SU-DHL-6 (cell line): Measurements from ENCODE around the gene CYP2S1.

Source experiments
- H2AFZ ChIP-seq: fragments of 200-600 bp; sonication (generic); 2 replicates; pipeline ENCODE4 v1.6.1; 2014; ENCODE audit warnings: low read depth, mild to moderate bottlenecking, moderate library complexity, mixed read lengths, antibody characterized with exemption, low read length; ENCODE audit not compliant: severe bottlenecking
- H3F3A ChIP-seq: fragments of 200-600 bp; shearing (Covaris generic); 2 replicates; pipeline ENCODE4 v1.6.0; 2016; ENCODE audit warnings: antibody characterized with exemption, mild to moderate bottlenecking; ENCODE audit not compliant: insufficient read depth
- H3K27ac ChIP-seq: fragments of 200-600 bp; sonication (generic); 2 replicates; pipeline ENCODE4 v1.5.1; 2016; ENCODE audit warnings: low read depth, mild to moderate bottlenecking, low read length, moderate library complexity, mixed read lengths
- H3K27me3 ChIP-seq: fragments of 200-600 bp; sonication (generic), shearing (Covaris generic); 2 replicates; pipeline ENCODE4 v1.6.0; 2014; ENCODE audit warnings: mild to moderate bottlenecking, low read length
- H3K36me3 ChIP-seq: fragments of 200-600 bp; sonication (generic); 2 replicates; pipeline ENCODE4 v1.6.1; 2014; ENCODE audit warnings: mild to moderate bottlenecking, low read length, mixed read lengths
- H3K4me2 ChIP-seq: fragments of 300-600, 200-600 bp; shearing (Covaris generic), sonication (generic); 2 replicates; pipeline ENCODE4 v1.6.0; 2014; ENCODE audit warnings: low read length, low read depth, mild to moderate bottlenecking; ENCODE audit not compliant: poor library complexity, severe bottlenecking
- H3K4me3 ChIP-seq: fragments of 200-600 bp; sonication (generic); 2 replicates; pipeline ENCODE4 v1.5.1; 2014; ENCODE audit warnings: antibody characterized with exemption, low read length, mild to moderate bottlenecking, mixed read lengths; ENCODE audit not compliant: insufficient read depth, poor library complexity, severe bottlenecking
- H3K79me2 ChIP-seq: fragments of 200-600 bp; sonication (generic); 2 replicates; pipeline ENCODE4 v1.6.1; 2014; ENCODE audit warnings: mild to moderate bottlenecking, low read length, moderate library complexity; ENCODE audit not compliant: insufficient read depth
- H3K9ac ChIP-seq: fragments of 200-600 bp; sonication (generic); 2 replicates; pipeline ENCODE4 v1.7.0; 2014; ENCODE audit warnings: mild to moderate bottlenecking, low read length
- H3K9me2 ChIP-seq: fragments of 200-600 bp; sonication (generic); replicated peaks from 2 replicates; pipeline ENCODE4 v1.6.1; 2014; ENCODE audit warnings: low read length; ENCODE audit not compliant: insufficient read depth
- H3K9me3 ChIP-seq: fragments of 200-600 bp; sonication (generic); 2 replicates; pipeline ENCODE4 v1.6.1; 2014; ENCODE audit warnings: low read length, mixed read lengths; ENCODE audit not compliant: insufficient read depth
- H4K20me1 ChIP-seq: fragments of 200-600 bp; sonication (generic); 2 replicates; pipeline ENCODE4 v1.6.1; 2014; ENCODE audit warnings: low read depth, mild to moderate bottlenecking, antibody characterized with exemption, low read length, moderate library complexity, mixed read lengths
- EZH2phosphoT487 ChIP-seq: fragments of 200-600 bp; sonication (generic), shearing (Covaris generic); conservative IDR thresholded peaks from 2 replicates; pipeline ENCODE4 v1.6.1; 2018; ENCODE audit warnings: mild to moderate bottlenecking, antibody characterized with exemption, low read length, moderate library complexity, mixed read lengths
- TF ChIP-seq, protein P1 (sequence below): fragments of 200-600 bp; sonication (generic); IDR thresholded peaks from one replicate; pipeline ENCODE4 v1.5.1; 2017; ENCODE audit warnings: antibody characterized with exemption, mild to moderate bottlenecking, low read length, moderate library complexity; ENCODE audit not compliant: insufficient read depth, poor library complexity, severe bottlenecking

CYP2S1 gene

DNA sequence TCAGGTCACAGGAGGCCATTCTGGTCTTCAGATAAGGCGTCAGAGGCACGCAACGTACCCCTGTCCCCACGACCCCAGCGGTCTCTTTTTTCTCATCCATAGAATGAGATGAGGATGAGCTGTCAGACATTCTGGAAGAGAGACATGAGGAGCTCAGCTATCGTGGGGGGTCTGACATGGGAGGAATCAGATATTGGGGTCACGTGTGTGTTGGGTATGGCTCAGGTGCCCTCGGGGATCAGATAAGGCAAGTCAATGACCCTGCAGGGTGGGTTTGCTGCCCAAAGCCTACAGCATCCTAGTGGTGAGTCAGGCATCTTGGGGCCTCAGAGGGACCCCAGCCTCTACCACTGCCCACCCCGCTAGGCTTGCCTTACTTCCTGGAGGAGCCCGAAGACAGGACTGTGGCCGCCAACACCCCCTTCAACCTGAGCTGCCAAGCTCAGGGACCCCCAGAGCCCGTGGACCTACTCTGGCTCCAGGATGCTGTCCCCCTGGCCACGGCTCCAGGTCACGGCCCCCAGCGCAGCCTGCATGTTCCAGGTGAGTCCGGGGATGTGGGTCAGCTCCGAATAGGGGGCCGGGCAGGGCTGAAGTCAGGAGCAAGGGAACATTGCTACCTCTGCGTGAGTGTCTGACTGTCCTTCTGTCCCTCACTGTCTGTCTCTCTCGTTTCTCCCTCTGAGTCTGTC lies 28.6 kb downstream of the CYP2S1 start:
- no peak overlapping the region for H2AFZ ChIP-seq
- TF ChIP-seq EZH2phosphoT487 = no peak
- TF ChIP-seq, protein P1, sequence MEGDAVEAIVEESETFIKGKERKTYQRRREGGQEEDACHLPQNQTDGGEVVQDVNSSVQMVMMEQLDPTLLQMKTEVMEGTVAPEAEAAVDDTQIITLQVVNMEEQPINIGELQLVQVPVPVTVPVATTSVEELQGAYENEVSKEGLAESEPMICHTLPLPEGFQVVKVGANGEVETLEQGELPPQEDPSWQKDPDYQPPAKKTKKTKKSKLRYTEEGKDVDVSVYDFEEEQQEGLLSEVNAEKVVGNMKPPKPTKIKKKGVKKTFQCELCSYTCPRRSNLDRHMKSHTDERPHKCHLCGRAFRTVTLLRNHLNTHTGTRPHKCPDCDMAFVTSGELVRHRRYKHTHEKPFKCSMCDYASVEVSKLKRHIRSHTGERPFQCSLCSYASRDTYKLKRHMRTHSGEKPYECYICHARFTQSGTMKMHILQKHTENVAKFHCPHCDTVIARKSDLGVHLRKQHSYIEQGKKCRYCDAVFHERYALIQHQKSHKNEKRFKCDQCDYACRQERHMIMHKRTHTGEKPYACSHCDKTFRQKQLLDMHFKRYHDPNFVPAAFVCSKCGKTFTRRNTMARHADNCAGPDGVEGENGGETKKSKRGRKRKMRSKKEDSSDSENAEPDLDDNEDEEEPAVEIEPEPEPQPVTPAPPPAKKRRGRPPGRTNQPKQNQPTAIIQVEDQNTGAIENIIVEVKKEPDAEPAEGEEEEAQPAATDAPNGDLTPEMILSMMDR = no peak
- H3K4me3 ChIP-seq = no peak overlapping the region
- no peaks in the 10 kb centered on the region for H4K20me1 ChIP-seq
- no peak overlapping the region for H3K4me2 ChIP-seq
- H3K27ac ChIP-seq = no peak overlapping the region
- H3K36me3 ChIP-seq = no peaks in the 10 kb centered on the region
- no peaks in the 10 kb centered on the region for H3F3A ChIP-seq
- no peaks in the 10 kb centered on the region for H3K9me3 ChIP-seq
- H3K9me2 ChIP-seq = no peaks in the 10 kb centered on the region
- no peaks in the 10 kb centered on the region for H3K27me3 ChIP-seq
- H3K79me2 ChIP-seq = no peaks in the 10 kb centered on the region
- H3K9ac ChIP-seq = no peak overlapping the region

GRCh38 chr19:41222240-41222639 lies 29.2 kb downstream of the CYP2S1 start:
- Histone ChIP-seq H3K36me3 (no peaks in the 10 kb centered on the region), H3K4me3 (no peak overlapping the region), H3K9me3 (no peaks in the 10 kb centered on the region), H3K79me2 (no peaks in the 10 kb centered on the region), H3K9ac (no peak overlapping the region), H3K27ac (no peak overlapping the region), H4K20me1 (no peaks in the 10 kb centered on the region), H2AFZ (no peak overlapping the region), H3K4me2 (no peak overlapping the region), H3K9me2 (no peaks in the 10 kb centered on the region), H3F3A (no peaks in the 10 kb centered on the region), H3K27me3 (no peaks in the 10 kb centered on the region)
- TF ChIP-seq EZH2phosphoT487 = no peak
- TF ChIP-seq, protein P1 = no peak

- no peak overlapping the region for H2AFZ ChIP-seq
- H3K27ac ChIP-seq = no peak overlapping the region
- H3K27me3 ChIP-seq = no peaks in the 10 kb centered on the region
- no peaks in the 10 kb centered on the region for H3K9me2 ChIP-seq
- H3K36me3 ChIP-seq = no peaks in the 10 kb centered on the region
- H3K9ac ChIP-seq = no peak overlapping the region
- H3F3A ChIP-seq = no peaks in the 10 kb centered on the region
- no peak overlapping the region for H3K4me3 ChIP-seq
- H4K20me1 ChIP-seq = no peaks in the 10 kb centered on the region
- TF ChIP-seq, protein P1 = no peak
- no peak for TF ChIP-seq EZH2phosphoT487
- no peaks in the 10 kb centered on the region for H3K79me2 ChIP-seq
- no peak overlapping the region for H3K4me2 ChIP-seq
- H3K9me3 ChIP-seq = no peaks in the 10 kb centered on the region
Measured at GRCh38 chr19:41223431-41224234, 30.6 kb downstream of the CYP2S1 start.
